GM18499 (cell line): Measurements from ENCODE around the gene CATSPER1.

Experiments used
- ATAC-seq: cut with Tn5 transposase; IDR thresholded peaks from one replicate; pipeline ENCODE4 v1.9.1; 2021; ENCODE audit warnings: moderate number of reproducible peaks; ENCODE audit not compliant: insufficient read depth, unreplicated experiment

CATSPER1 gene

GRCh38 chr11:66026017-66026529 lies at the start of gene CATSPER1:
Gene CATSPER1, minus strand, starts transcription at chr11:66026479. Its CDS starts 100 bp downstream, at chr11:66026379.
- no peak for ATAC-seq

- no peak for ATAC-seq
Measured at GRCh38 chr11:66075273-66075672, 49.0 kb upstream of the CATSPER1 start.

GRCh38 chr11:66073669-66074068 lies 47.4 kb upstream of the CATSPER1 start:
- no peak for ATAC-seq

- no peak for ATAC-seq
Measured at GRCh38 chr11:66072518-66072917, 46.2 kb upstream of the CATSPER1 start.

- no peak for ATAC-seq
Measured at GRCh38 chr11:66072081-66072480, 45.8 kb upstream of the CATSPER1 start.

- no peak for ATAC-seq
Measured at GRCh38 chr11:66071381-66071801, 45.1 kb upstream of the CATSPER1 start.

- ATAC-seq: no peak
Measured at GRCh38 chr11:66070604-66071380, 44.5 kb upstream of the CATSPER1 start.

- ATAC-seq: no peak
Measured at GRCh38 chr11:66069715-66070603, 43.7 kb upstream of the CATSPER1 start, which contains the start of gene PACS1. Gene PACS1, plus strand, starts transcription at chr11:66070272. Its CDS starts 215 bp downstream, at chr11:66070487.

- ATAC-seq: no peak
Measured at GRCh38 chr11:66068923-66069714, 42.8 kb upstream of the CATSPER1 start.

GRCh38 chr11:66068154-66068821 lies 42.0 kb upstream of the CATSPER1 start:
- no peak for ATAC-seq

GRCh38 chr11:66067640-66068039 lies 41.4 kb upstream of the CATSPER1 start:
- no peak for ATAC-seq

GRCh38 chr11:66066751-66067150 lies 40.5 kb upstream of the CATSPER1 start:
- no peak for ATAC-seq

- ATAC-seq: no peak
Measured at GRCh38 chr11:66064571-66064970, 38.3 kb upstream of the CATSPER1 start.

GRCh38 chr11:66063900-66064299 lies 37.6 kb upstream of the CATSPER1 start:
- ATAC-seq: no peak

GRCh38 chr11:66062408-66062807 lies 36.1 kb upstream of the CATSPER1 start:
- no peak for ATAC-seq

GRCh38 chr11:66061268-66061667 lies 35.0 kb upstream of the CATSPER1 start:
- no peak for ATAC-seq

- no peak for ATAC-seq
Measured at GRCh38 chr11:66059966-66060680, 33.8 kb upstream of the CATSPER1 start.

GRCh38 chr11:66056501-66056900 lies 30.2 kb upstream of the CATSPER1 start:
- ATAC-seq: no peak

- ATAC-seq: no peak
Measured at GRCh38 chr11:66055021-66055420, 28.7 kb upstream of the CATSPER1 start.
